Measurements from ENCODE around the gene CLDN34.

CLDN34 gene

DNA sequence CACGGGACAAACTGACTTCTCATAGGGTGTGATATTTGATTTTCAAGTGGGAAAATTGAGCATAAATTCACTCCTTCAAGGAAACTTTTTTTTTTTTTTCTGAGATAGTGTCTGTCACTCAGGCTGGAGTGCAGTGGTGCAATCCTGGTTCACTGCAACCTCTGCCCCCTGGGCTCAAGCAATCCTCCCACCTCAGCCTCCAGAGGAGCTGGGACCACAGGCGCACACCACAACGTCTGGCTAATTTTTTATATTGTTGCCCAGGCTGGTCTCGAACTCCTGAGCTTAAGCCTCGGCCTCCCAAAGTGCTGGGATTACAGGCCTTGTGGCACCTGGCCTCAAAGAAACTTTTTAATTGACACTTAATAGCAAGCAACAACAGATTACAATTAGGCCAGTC, 13.8 kb downstream of the CLDN34 start:
- no peak for DNase-seq (ENCODE audit: low spot score)

- no peak for DNase-seq (ENCODE audit: low spot score)
These were observed 16.3 kb downstream of the CLDN34 start for GRCh38 chrX:9983441-9983840.

GRCh38 chrX:9983846-9984245, 16.7 kb downstream of the CLDN34 start:
- no peak for DNase-seq (ENCODE audit: low spot score)

- no peak for DNase-seq (ENCODE audit: low spot score)
These were observed 21.6 kb downstream of the CLDN34 start for GRCh38 chrX:9988762-9989161.

DNA sequence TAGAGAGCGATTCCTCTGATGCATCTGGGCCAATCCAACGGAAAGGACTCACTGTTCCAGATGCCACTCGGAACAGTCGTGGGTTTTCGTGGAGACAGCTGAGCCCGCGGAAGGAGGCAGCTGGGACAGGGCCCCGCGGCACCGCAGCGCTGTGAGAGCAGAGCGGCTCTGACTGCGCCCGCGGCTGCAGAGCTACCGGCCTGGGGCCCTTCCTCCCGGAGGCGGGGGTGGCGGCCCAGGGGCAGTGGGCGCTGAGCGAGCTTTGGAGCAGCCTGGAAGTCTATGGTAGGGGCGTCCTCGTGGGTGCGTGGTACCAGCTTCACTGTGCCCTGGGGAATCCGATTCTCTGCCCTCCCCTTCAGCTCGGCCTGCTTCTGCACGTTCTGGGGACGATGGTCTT, 24.9 kb downstream of the CLDN34 start:
- DNase-seq (ENCODE audit: low spot score), result no peak

DNA sequence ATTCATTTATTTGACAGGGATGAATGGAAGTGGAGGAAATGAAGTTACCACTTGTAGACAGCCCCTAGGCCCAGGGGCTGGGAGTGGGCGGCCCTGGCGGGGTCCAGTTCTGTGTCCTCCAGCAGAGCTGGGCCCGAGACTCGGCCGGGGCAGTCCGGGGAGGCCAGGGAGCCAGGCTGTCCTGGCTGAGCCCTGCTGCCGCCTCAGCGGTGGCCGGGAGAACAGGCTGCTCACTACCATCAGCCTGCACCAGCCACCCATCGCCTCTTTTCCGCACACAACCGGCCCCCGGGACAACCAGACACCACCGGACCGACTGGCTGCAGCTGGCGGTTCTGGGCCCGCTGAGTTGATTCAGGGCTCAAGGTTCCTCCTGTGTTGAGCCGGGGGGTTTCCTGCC, 25.6 kb downstream of the CLDN34 start:
- DNase-seq (ENCODE audit: low spot score), result no peak

DNA sequence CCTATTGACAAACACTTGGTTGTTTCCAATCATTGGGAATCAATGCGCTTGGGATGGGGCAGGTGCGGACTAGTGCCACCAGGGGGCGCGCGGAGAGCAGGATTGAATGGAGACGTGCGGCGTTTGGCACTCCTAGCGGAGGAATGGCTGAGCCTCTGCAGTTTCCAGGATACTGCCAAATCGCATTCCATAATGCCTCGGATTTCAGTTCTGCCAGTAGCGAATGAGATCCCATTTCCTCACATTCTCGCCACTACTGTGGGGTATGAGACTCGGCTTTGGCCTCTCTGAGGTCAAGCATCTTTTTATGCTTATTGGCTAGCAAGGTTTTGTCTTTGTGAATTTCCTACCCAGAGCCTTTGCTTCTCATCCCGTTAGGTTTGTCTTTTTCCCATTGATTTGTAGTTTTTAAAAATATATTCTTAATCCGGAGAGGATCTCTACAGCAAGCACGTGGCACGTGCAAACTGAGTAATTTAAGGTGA, 28.7 kb downstream of the CLDN34 start:
- DNase-seq (ENCODE audit: low spot score), result no peak

- DNase-seq (ENCODE audit: low spot score), result no peak
These were observed 29.9 kb downstream of the CLDN34 start for GRCh38 chrX:9997041-9997440.

DNA sequence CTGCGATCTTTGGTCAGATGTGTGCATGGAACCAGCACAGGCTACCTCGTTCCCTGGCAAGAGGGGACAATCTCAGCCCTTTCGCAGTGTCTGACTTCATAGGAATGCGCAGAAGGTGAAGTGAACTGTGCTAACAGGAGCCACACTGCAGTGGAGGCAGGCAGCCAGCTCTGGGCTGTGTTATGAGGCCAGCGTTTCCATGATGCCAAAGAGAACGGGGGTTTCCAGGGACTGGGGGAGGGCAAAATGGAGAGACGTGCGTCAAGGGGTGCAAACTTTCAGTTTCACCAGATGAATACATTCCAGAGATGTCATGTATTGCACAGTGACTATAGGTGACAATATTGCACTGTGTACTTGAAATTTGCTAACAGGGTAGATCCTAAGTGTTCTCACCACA, 30.4 kb downstream of the CLDN34 start:
- DNase-seq (ENCODE audit: low spot score), result no peak

DNA sequence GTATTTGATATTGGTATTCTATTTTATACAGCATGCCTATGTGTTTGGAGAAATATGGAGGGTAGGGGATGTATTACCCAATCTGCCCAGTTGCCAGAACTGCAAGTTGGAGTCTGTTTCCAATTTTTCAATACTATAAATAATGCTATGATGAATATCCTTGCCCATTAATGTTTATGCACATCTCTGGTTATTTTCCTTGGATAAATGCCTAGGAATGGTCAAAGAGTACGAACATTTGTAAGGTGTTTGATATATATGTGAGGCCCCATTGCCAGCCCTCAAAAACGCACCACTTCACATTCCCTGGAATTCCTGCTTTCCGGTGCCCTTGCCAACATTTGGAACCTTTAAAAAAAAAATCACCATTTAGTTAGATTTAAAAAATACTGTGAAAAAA, 34.3 kb downstream of the CLDN34 start:
- DNase-seq (ENCODE audit: low spot score), result no peak

DNA sequence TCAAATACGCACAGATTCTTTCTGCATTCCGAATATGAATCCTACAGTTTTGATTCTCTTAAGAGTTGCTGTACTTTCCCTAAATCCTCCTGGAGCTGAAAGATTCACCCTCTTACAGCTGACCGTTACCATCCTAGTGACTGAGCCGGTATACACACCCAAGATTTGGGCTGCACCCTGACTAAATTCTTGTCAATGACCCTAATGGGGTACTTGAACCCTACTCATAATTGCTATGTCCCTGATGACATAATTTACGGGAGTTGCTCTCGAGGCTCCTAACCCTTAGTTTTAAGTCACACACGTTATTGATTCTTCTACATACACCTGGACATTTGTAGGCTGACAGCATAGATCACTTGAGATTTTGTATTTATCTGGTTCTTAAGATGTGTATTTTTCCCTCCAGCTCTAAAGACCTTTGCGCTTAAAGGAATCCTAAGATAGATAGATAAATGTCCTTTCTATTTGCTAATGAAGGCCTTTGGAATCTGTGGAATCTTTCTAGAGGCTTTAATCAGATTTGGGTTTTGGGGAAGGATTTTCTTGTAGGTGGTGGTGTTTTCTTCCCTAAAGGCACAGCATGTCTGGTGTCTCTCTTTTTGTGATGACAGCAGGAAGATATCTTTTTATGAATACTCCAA, 37.8 kb downstream of the CLDN34 start:
- no peak for DNase-seq (ENCODE audit: low spot score)

DNA sequence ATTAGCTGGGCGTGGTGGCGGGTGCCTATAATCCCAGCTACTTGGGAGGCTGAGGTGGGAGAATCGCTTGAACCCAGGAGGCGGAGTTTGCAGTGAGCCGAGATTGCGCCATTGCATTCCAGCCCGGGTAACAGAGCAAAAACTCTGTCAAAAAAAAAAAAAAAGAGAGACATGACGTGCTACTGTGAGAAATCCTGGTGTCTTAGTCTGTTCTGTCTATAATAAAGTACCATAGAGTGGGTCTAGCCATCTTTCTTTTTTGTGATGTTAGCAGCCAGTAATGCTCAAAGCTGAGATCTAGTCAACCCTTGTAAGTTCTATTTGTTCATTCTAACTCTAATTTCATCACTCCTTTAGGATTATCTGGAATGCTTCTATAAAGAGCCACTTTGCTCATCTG, 38.9 kb downstream of the CLDN34 start:
- no peak for DNase-seq (ENCODE audit: low spot score)

DNA sequence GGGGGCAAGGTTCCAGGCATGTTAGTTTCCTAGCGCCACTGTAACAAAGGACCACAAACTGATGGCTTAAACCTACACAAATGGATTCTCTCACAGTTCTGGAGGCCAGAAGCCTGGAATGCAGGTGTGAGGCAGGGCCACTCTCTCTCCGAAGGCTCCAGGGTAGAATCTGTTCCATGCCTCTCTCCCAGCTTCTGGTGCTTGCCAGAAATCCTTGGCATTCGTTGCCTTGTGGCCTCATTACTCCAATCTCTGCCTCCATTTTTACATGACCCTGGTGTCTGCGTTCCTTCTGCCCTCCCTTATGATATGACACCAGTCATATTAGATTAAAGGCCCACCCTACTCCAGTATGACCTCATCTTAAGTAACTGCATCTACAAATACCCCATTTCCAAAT, 39.6 kb downstream of the CLDN34 start:
- no peak for DNase-seq (ENCODE audit: low spot score)

GRCh38 chrX:10007621-10008020, 40.5 kb downstream of the CLDN34 start:
- no peak for DNase-seq (ENCODE audit: low spot score)

DNA sequence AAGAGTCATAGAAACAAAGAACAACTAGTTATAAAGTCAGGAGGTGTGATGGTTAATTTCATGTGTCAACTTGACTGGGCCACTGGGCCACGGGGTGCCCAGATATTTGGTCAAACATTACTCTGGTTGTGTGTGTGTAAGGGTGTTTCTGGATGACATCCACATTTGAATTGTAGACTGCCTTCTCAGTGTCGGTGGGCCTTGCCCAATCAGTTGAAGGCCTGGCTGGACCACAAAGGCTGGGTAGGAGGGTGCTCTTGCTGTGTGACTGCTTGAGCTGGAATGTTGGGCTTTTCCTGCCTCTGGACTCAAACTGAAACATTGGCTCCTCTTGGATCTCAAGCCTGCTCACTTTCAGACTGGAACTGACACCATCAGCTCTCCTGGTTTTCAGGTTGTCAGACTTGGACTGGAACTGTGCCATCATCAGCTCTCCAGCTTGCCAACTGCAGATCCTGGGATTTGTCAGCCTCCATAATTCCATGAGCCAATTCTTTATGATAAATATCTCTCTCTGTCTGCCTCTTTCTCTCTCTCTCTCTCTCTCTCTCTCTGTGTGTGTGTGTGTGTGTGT, 41.4 kb downstream of the CLDN34 start:
- no peak for DNase-seq (ENCODE audit: low spot score)

DNA sequence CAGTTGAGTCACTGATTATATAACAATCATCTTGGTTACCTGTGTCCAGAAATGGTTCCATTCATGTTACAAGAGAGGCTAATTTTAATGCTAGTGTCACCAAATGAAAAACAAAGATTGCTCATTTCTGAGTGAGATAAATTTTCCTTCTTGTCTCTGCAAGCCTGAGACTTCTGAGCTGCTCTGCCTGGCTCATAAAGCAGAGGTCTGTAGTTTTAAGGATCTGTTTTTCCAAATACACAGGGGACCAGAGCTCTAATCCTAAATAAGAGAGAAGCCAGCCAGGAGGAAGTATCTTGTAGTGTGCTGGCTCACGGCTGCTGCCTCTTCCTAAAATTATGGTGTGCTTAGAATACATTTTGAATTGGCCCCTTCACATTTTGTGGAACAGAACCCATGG, 42.6 kb downstream of the CLDN34 start:
- DNase-seq (ENCODE audit: low spot score), result no peak

GRCh38 chrX:10010686-10011085, 43.5 kb downstream of the CLDN34 start:
- DNase-seq (ENCODE audit: low spot score), result no peak

GRCh38 chrX:10011261-10011931, 44.2 kb downstream of the CLDN34 start:
- no peak for DNase-seq (ENCODE audit: low spot score)

- DNase-seq (ENCODE audit: low spot score), result no peak
These were observed 44.8 kb downstream of the CLDN34 start for GRCh38 chrX:10011991-10012390.

- peak; percentile 56 for DNase-seq (ENCODE audit: low spot score)
These were observed 47.5 kb downstream of the CLDN34 start for GRCh38 chrX:10014462-10015354.

- no peak for DNase-seq (ENCODE audit: low spot score)
These were observed 48.2 kb downstream of the CLDN34 start for GRCh38 chrX:10015355-10015722.

GRCh38 chrX:10015723-10016518, 48.8 kb downstream of the CLDN34 start:
- no peak for DNase-seq (ENCODE audit: low spot score)

Measured in kidney capillary endothelial cell (primary cell).